Measurements from ENCODE around the gene ZNF423.

Gene ZNF423

GRCh38 chr16:49709057-49709456 lies 146.9 kb downstream of the ZNF423 start:
- TF ChIP-seq CTCF (IDR thresholded peaks at IDR 0.05; ENCODE audit: low read depth, low read length, missing control alignments): no peak
- H3K4me3 ChIP-seq (ENCODE audit: low read depth, low read length): no peak overlapping the region
- DNase-seq (ENCODE audit: low read depth): no peak

GRCh38 chr16:49708491-49708890 lies 147.4 kb downstream of the ZNF423 start:
- H3K4me3 ChIP-seq (ENCODE audit: low read depth, low read length): no peak overlapping the region
- TF ChIP-seq CTCF (IDR thresholded peaks at IDR 0.05; ENCODE audit: low read depth, low read length, missing control alignments): no peak
- no peak for DNase-seq (ENCODE audit: low read depth)

- no peak for DNase-seq (ENCODE audit: low read depth)
- TF ChIP-seq CTCF (IDR thresholded peaks at IDR 0.05; ENCODE audit: low read depth, low read length, missing control alignments): no peak
These were observed 149.1 kb downstream of the ZNF423 start for GRCh38 chr16:49706620-49707355.

GRCh38 chr16:49704586-49705155 lies 151.2 kb downstream of the ZNF423 start:
- DNase-seq (ENCODE audit: low read depth): peak; percentile 15
- TF ChIP-seq CTCF (IDR thresholded peaks at IDR 0.05; ENCODE audit: low read depth, low read length, missing control alignments): peak; percentile 44

More at GRCh38 chr16:49706620-49707355, 149.1 kb downstream of the ZNF423 start:
- H3K4me3 ChIP-seq (ENCODE audit: low read depth, low read length): no peak overlapping the region

GRCh38 chr16:49703483-49703882 lies 152.4 kb downstream of the ZNF423 start:
- no peak overlapping the region for H3K4me3 ChIP-seq (ENCODE audit: low read depth, low read length)
- TF ChIP-seq CTCF (IDR thresholded peaks at IDR 0.05; ENCODE audit: low read depth, low read length, missing control alignments): no peak
- DNase-seq (ENCODE audit: low read depth): no peak

More at GRCh38 chr16:49704586-49705155, 151.2 kb downstream of the ZNF423 start:
- no peak overlapping the region for H3K4me3 ChIP-seq (ENCODE audit: low read depth, low read length)

GRCh38 chr16:49701789-49702494 lies 154.0 kb downstream of the ZNF423 start:
- H3K4me3 ChIP-seq (ENCODE audit: low read depth, low read length): no peak overlapping the region
- DNase-seq (ENCODE audit: low read depth): no peak
- TF ChIP-seq CTCF (IDR thresholded peaks at IDR 0.05; ENCODE audit: low read depth, low read length, missing control alignments): no peak

All from GM12864 (cell line).